ENCODE results near the gene NFIA. TPM values are rescaled to one million over a fixed set of nuclear protein-coding genes. Genes with fewer than 3 reads are reported as not detected.
A peak's percentile ranks its signal among the peaks of the same experiment; 100 is the strongest.

Gene NFIA
- total and polyA plus RNA-seq, 2 of the 13 experiments (the other 11 are each of a cell fraction or from before 2014, with no cell fraction given): 14.7 to 28.5 TPM

DNA sequence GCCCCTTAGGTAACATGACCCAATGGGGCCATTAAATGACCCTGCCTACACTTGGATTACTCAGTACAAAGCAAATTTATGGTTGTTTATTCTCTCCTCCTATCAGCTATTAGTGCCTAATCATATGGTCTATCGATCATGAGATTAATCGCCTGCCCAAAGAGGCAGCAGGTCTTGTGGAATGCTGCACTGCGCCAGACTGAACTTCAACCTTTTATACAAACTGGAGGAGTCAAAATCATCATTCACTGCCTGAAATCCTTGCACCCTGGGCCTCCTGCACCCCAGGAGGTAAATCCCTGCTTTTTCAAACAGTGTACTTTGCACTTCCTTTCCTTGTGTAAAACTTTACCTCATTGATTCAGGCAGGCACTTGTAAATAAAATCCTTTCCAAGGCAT is 69.7 kb downstream of the NFIA start (continued):
- TF ChIP-seq LCORL (IDR thresholded peaks at IDR 0.05) (no peak), LCORL (CRISPR knock-in tag; IDR thresholded peaks at IDR 0.05) (0 out of 2 replicates have a peak, but pooled peaks have one; percentile 19), NFYB (CRISPR knock-in tag; IDR thresholded peaks at IDR 0.05) (peak; percentile 35; the same call in 1 of the 2 replicates), HDAC2 (CRISPR knock-in tag; IDR thresholded peaks at IDR 0.05) (peak; percentile 47; the same call in 1 of the 2 replicates), ZNF207 (IDR thresholded peaks at IDR 0.05; ENCODE audit: borderline replicate concordance) (no peak), ZNF256 (CRISPR knock-in tag; conservative IDR thresholded peaks at IDR 0.05) (no peak), NCOA2 (CRISPR knock-in tag; IDR thresholded peaks at IDR 0.05) (peak; percentile 16; the same call in 1 of the 2 replicates), MED1 (CRISPR knock-in tag; IDR thresholded peaks at IDR 0.05) (0 out of 2 replicates have a peak, but pooled peaks have one; percentile 17), EP300 (IDR thresholded peaks at IDR 0.05; ENCODE audit: low read depth in 2 of 2, low read length in 2 of 2) (0 out of 4 replicates have a peak, but pooled peaks of 1 of the 2 experiments have one; percentile 29), EP300 (CRISPR knock-in tag; IDR thresholded peaks at IDR 0.05; ENCODE audit: borderline replicate concordance) (no peak; the same call in 1 of the 2 replicates), TEAD3 (CRISPR knock-in tag; optimal IDR thresholded peaks at IDR 0.05; ENCODE audit: borderline replicate concordance) (peak; percentile 69), ZNF7 (CRISPR knock-in tag; IDR thresholded peaks at IDR 0.05) (peak; percentile 85), ETV5 (CRISPR knock-in tag; IDR thresholded peaks at IDR 0.05; ENCODE audit: borderline replicate concordance) (peak; percentile 68; the same call in 1 of the 2 replicates), HNF4G (IDR thresholded peaks at IDR 0.05; ENCODE audit: borderline replicate concordance, low read depth, low read length) (peak; percentile 57; the same call in 1 of the 2 replicates), HNF4G (CRISPR knock-in tag; IDR thresholded peaks at IDR 0.05; ENCODE audit: borderline replicate concordance, low read depth) (no peak), ZNF335 (CRISPR knock-in tag; IDR thresholded peaks at IDR 0.05) (0 out of 2 replicates have a peak, but pooled peaks have one; percentile 25), ZMYM4 (CRISPR knock-in tag; IDR thresholded peaks at IDR 0.05) (peak; percentile 59), FOXP1 (IDR thresholded peaks at IDR 0.05) (no peak), FOXP1 (CRISPR knock-in tag; IDR thresholded peaks at IDR 0.05) (0 out of 2 replicates have a peak, but pooled peaks have one; percentile 46), YEATS2 (CRISPR knock-in tag; IDR thresholded peaks at IDR 0.05; ENCODE audit: borderline replicate concordance) (no peak), HOXA3 (CRISPR knock-in tag; IDR thresholded peaks at IDR 0.05) (no peak), NCOA1 (CRISPR knock-in tag; IDR thresholded peaks at IDR 0.05) (no peak), CREB1 (IDR thresholded peaks at IDR 0.05) (no peak), CREB1 (CRISPR knock-in tag; IDR thresholded peaks at IDR 0.05) (peak; percentile 16; the same call in 1 of the 2 replicates), KDM6A (CRISPR knock-in tag; IDR thresholded peaks at IDR 0.05; ENCODE audit: low read depth) (0 out of 2 replicates have a peak, but pooled peaks have one; percentile 25), ZNF446 (CRISPR knock-in tag; IDR thresholded peaks at IDR 0.05) (no peak), ZNF224 (CRISPR knock-in tag; IDR thresholded peaks at IDR 0.05) (no peak), FOSL2 (CRISPR knock-in tag; IDR thresholded peaks at IDR 0.05) (peak; percentile 18; the same call in 1 of the 2 replicates)
- TF ChIP-seq, protein P1, sequence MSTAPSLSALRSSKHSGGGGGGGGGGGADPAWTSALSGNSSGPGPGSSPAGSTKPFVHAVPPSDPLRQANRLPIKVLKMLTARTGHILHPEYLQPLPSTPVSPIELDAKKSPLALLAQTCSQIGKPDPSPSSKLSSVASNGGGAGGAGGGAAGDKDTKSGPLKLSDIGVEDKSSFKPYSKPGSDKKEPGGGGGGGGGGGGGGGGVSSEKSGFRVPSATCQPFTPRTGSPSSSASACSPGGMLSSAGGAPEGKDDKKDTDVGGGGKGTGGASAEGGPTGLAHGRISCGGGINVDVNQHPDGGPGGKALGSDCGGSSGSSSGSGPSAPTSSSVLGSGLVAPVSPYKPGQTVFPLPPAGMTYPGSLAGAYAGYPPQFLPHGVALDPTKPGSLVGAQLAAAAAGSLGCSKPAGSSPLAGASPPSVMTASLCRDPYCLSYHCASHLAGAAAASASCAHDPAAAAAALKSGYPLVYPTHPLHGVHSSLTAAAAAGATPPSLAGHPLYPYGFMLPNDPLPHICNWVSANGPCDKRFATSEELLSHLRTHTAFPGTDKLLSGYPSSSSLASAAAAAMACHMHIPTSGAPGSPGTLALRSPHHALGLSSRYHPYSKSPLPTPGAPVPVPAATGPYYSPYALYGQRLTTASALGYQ (CRISPR knock-in tag; IDR thresholded peaks at IDR 0.05): no peak
- TF ChIP-seq, protein P2, sequence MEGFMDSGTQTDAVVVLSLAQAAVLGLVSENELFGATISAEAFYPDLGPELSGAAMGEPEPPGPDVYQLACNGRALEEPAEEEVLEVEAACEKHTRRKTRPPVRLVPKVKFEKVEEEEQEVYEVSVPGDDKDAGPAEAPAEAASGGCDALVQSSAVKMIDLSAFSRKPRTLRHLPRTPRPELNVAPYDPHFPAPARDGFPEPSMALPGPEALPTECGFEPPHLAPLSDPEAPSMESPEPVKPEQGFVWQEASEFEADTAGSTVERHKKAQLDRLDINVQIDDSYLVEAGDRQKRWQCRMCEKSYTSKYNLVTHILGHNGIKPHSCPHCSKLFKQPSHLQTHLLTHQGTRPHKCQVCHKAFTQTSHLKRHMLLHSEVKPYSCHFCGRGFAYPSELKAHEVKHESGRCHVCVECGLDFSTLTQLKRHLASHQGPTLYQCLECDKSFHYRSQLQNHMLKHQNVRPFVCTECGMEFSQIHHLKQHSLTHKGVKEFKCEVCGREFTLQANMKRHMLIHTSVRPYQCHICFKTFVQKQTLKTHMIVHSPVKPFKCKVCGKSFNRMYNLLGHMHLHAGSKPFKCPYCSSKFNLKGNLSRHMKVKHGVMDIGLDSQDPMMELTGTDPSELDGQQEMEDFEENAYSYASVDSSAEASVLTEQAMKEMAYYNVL (CRISPR knock-in tag; IDR thresholded peaks at IDR 0.05; ENCODE audit: borderline replicate concordance): no peak
- TF ChIP-seq, protein P3, sequence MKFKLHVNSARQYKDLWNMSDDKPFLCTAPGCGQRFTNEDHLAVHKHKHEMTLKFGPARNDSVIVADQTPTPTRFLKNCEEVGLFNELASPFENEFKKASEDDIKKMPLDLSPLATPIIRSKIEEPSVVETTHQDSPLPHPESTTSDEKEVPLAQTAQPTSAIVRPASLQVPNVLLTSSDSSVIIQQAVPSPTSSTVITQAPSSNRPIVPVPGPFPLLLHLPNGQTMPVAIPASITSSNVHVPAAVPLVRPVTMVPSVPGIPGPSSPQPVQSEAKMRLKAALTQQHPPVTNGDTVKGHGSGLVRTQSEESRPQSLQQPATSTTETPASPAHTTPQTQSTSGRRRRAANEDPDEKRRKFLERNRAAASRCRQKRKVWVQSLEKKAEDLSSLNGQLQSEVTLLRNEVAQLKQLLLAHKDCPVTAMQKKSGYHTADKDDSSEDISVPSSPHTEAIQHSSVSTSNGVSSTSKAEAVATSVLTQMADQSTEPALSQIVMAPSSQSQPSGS (CRISPR knock-in tag; IDR thresholded peaks at IDR 0.05): 0 out of 2 replicates have a peak, but pooled peaks have one; percentile 19
